SK-N-SH treated with all-trans-retinoic acid at 6 μM for 48 hours (cell line): ENCODE data around the gene LITAF.
"Not testable (repeated sequence)": the region's sequence is repeated elsewhere in the genome, so short reads cannot be mapped to it uniquely, and the experiment has no call there.

Source experiments
- ATAC-seq: fragments of 200-7000 bp; cut with Tn5 transposase; 3 replicates; pipeline ENCODE4 v1.9.1; 2020; ENCODE audit warnings: mild to moderate bottlenecking, moderate library complexity
- ARNTL ChIP-seq: fragments of 450-650 bp; formaldehyde crosslinking; IDR thresholded peaks from 2 replicates; pipeline ENCODE4 v1.5.0; 2020; ENCODE audit warnings: low read depth, mild to moderate bottlenecking, moderate library complexity, borderline replicate concordance
- BACH2 ChIP-seq: fragments of 250-450 bp; sonication (Bioruptor Pico); IDR thresholded peaks from 2 replicates; pipeline ENCODE4 v1.9.0; 2021; ENCODE audit warnings: mild to moderate bottlenecking, borderline replicate concordance
- CREB5 ChIP-seq: fragments of 250-450 bp; sonication (Bioruptor Pico); IDR thresholded peaks from 2 replicates; pipeline ENCODE4 v1.5.1; 2020; ENCODE audit warnings: low read depth, mild to moderate bottlenecking, moderate library complexity
- CSDC2 ChIP-seq: fragments of 250-450 bp; sonication (Bioruptor Pico); IDR thresholded peaks from 2 replicates; pipeline ENCODE4 v1.5.0; 2020; ENCODE audit warnings: mild to moderate bottlenecking, moderate library complexity
- CSRNP3 ChIP-seq: fragments of 250-450 bp; sonication (Bioruptor Pico); IDR thresholded peaks from 2 replicates; pipeline ENCODE4 v1.5.1; 2021; ENCODE audit warnings: mild to moderate bottlenecking, moderate library complexity
- ESRRG ChIP-seq: fragments of 250-450 bp; sonication (Bioruptor Pico); IDR thresholded peaks from 2 replicates; pipeline ENCODE4 v1.6.1; 2021; ENCODE audit warnings: mild to moderate bottlenecking
- GLIS3 ChIP-seq: fragments of 250-450 bp; sonication (Bioruptor Pico); IDR thresholded peaks from 2 replicates; pipeline ENCODE4 v1.5.0; 2020; ENCODE audit warnings: mild to moderate bottlenecking, moderate library complexity
- ISL1 ChIP-seq: fragments of 250-450 bp; sonication (Bioruptor Pico); IDR thresholded peaks from 2 replicates; pipeline ENCODE4 v2.1.2; 2022; ENCODE audit warnings: mild to moderate bottlenecking, moderate library complexity
- OSR1 ChIP-seq: fragments of 250-450 bp; sonication (Bioruptor Pico); IDR thresholded peaks from 2 replicates; pipeline ENCODE4 v1.8.0; 2022; ENCODE audit warnings: moderate library complexity, mild to moderate bottlenecking, inconsistent platforms
- PATZ1 ChIP-seq: fragments of 250-450 bp; sonication (Bioruptor Pico); IDR thresholded peaks from 2 replicates; pipeline ENCODE4 v1.8.0; 2020; ENCODE audit warnings: mild to moderate bottlenecking, moderate library complexity, borderline replicate concordance
- PPARA ChIP-seq: fragments of 250-450 bp; sonication (Bioruptor Pico); IDR thresholded peaks from 2 replicates; pipeline ENCODE4 v1.5.0; 2020; ENCODE audit warnings: mild to moderate bottlenecking, borderline replicate concordance
- RARB ChIP-seq: fragments of 250-450 bp; sonication (Bioruptor Pico); IDR thresholded peaks from 2 replicates; pipeline ENCODE4 v1.8.0; 2021; ENCODE audit warnings: mild to moderate bottlenecking, moderate library complexity
- SNAI2 ChIP-seq: fragments of 250-450 bp; sonication (Bioruptor Pico); IDR thresholded peaks from 2 replicates; pipeline ENCODE4 v1.5.0; 2020; ENCODE audit warnings: mild to moderate bottlenecking, moderate library complexity
- TSHZ2 ChIP-seq: fragments of 250-450 bp; sonication (Bioruptor Pico); IDR thresholded peaks from 2 replicates; pipeline ENCODE4 v1.5.0; 2020; ENCODE audit warnings: mild to moderate bottlenecking, moderate library complexity
- ZC3H10 ChIP-seq: fragments of 250-450 bp; sonication (Bioruptor Pico); IDR thresholded peaks from 2 replicates; pipeline ENCODE4 v1.5.1; 2021; ENCODE audit warnings: mild to moderate bottlenecking, moderate library complexity
- ZFP30 ChIP-seq: fragments of 450-650 bp; formaldehyde crosslinking; IDR thresholded peaks from 2 replicates; pipeline ENCODE4 v1.5.0; 2022; ENCODE audit warnings: mild to moderate bottlenecking, moderate library complexity
- ZNF70 ChIP-seq: fragments of 450-650 bp; formaldehyde crosslinking; IDR thresholded peaks from 2 replicates; pipeline ENCODE4 v1.5.0; 2020; ENCODE audit warnings: mild to moderate bottlenecking, moderate library complexity

LITAF gene

GRCh38 chr16:11515540-11516430 is 70.9 kb downstream of the LITAF start (continued):
- TF ChIP-seq CREB5 (CRISPR knock-in tag) (no peak), RARB (CRISPR knock-in tag) (no peak), ESRRG (CRISPR knock-in tag) (no peak), OSR1 (CRISPR knock-in tag) (no peak)

GRCh38 chr16:11514283-11514682 is 72.4 kb downstream of the LITAF start:
- ATAC-seq: no peak
- no peak for TF ChIP-seq BACH2 (CRISPR knock-in tag)
- no peak for TF ChIP-seq GLIS3
- no peak for TF ChIP-seq CSRNP3
- TF ChIP-seq ISL1 (CRISPR knock-in tag): no peak
- TF ChIP-seq RARB (CRISPR knock-in tag): no peak
- TF ChIP-seq ZNF70 (CRISPR knock-in tag): no peak
- TF ChIP-seq ARNTL (CRISPR knock-in tag): no peak
- no peak for TF ChIP-seq ZC3H10 (CRISPR knock-in tag)
- no peak for TF ChIP-seq PATZ1 (CRISPR knock-in tag)
- no peak for TF ChIP-seq TSHZ2
- TF ChIP-seq ZFP30 (CRISPR knock-in tag): no peak
- no peak for TF ChIP-seq PPARA (CRISPR knock-in tag)
- no peak for TF ChIP-seq CSDC2 (CRISPR knock-in tag)
- TF ChIP-seq OSR1 (CRISPR knock-in tag): no peak
- TF ChIP-seq CREB5 (CRISPR knock-in tag): no peak
- no peak for TF ChIP-seq SNAI2 (CRISPR knock-in tag)

GRCh38 chr16:11513366-11513765 is 73.4 kb downstream of the LITAF start:
- ATAC-seq: not testable (repeated sequence)

GRCh38 chr16:11511801-11512200 is 74.9 kb downstream of the LITAF start:
- TF ChIP-seq BACH2 (CRISPR knock-in tag) (no peak), SNAI2 (CRISPR knock-in tag) (no peak), TSHZ2 (no peak), RARB (CRISPR knock-in tag) (no peak)
- no peak for ATAC-seq
